H1 (cell line): ENCODE results near the gene EXO1. TPM values are rescaled to one million over a fixed set of nuclear protein-coding genes. Genes with fewer than 3 reads are reported as not detected.

Experiments
- CEBPB ChIP-seq: IDR thresholded peaks from 2 replicates; pipeline ENCODE4 v1.6.1; 2012; ENCODE audit warnings: low read depth, low read length
- CHD7 ChIP-seq: fragments of 300-600 bp; sonication (generic); IDR thresholded peaks from 2 replicates; pipeline ENCODE4 v1.7.1; 2012; ENCODE audit warnings: low read length, moderate library complexity, mild to moderate bottlenecking, inconsistent platforms; ENCODE audit not compliant: insufficient replicate concordance
- CTBP2 ChIP-seq: IDR thresholded peaks from 2 replicates; pipeline ENCODE4 v1.7.0; 2011; ENCODE audit warnings: borderline replicate concordance, mild to moderate bottlenecking, moderate library complexity, mixed read lengths, low read length; ENCODE audit not compliant: insufficient read depth, insufficient read length
- EP300 ChIP-seq, 2 experiments: IDR thresholded peaks; 1 replicate in 1 of 2; 2 replicates in 1 of 2; pipeline ENCODE4 v1.6.1; 2011 to 2012; ENCODE audit warnings: low read depth in 2 of 2, low read length in 2 of 2, mild to moderate bottlenecking in 2 of 2, borderline replicate concordance in 1 of 2, inconsistent platforms in 1 of 2, moderate library complexity in 1 of 2
- GABPA ChIP-seq: IDR thresholded peaks from 2 replicates; pipeline ENCODE4 v1.6.1; 2011; ENCODE audit warnings: mild to moderate bottlenecking, low read length, moderate library complexity, borderline replicate concordance; ENCODE audit not compliant: insufficient read depth
- JUN ChIP-seq: IDR thresholded peaks from 2 replicates; pipeline ENCODE4 v1.6.1; 2011; ENCODE audit warnings: low read depth, mild to moderate bottlenecking, improper control_type of control experiment, low read length
- KDM1A ChIP-seq: fragments of 200-600, 300-600 bp; sonication (generic); IDR thresholded peaks from 2 replicates; pipeline ENCODE4 v1.7.1; 2016; ENCODE audit warnings: mild to moderate bottlenecking, low read length, borderline replicate concordance
- MAX ChIP-seq: IDR thresholded peaks from 2 replicates; pipeline ENCODE4 v1.6.1; 2012; ENCODE audit warnings: inconsistent platforms
- SIN3A ChIP-seq, 2 experiments: IDR thresholded peaks in 1 of 2; conservative IDR thresholded peaks in 1 of 2; 2 replicates each; pipeline ENCODE4 v1.6.1; 2011 to 2012; ENCODE audit warnings: low read length in 2 of 2, improper control_type of control experiment in 1 of 2, low read depth in 1 of 2, mild to moderate bottlenecking in 1 of 2
- SP1 ChIP-seq: IDR thresholded peaks from 2 replicates; pipeline ENCODE4 v1.6.1; 2011; ENCODE audit warnings: low read depth, low read length
- TAF1 ChIP-seq: IDR thresholded peaks from 2 replicates; pipeline ENCODE4 v1.6.1; 2011; ENCODE audit warnings: mild to moderate bottlenecking, low read depth, low read length
- TEAD4 ChIP-seq: IDR thresholded peaks from 2 replicates; pipeline ENCODE4 v1.6.1; 2012; ENCODE audit warnings: low read depth, low read length, inconsistent platforms, mixed read lengths
- polyA plus RNA-seq, 7 experiments: library from polyadenylated mRNA; depleted of rRNA in 3 of 7; stranded (reverse) in 5 of 7; unstranded in 2 of 7; fragments of >200 nt in 5 of 7; fragments of 200-250 nt in 2 of 7; gene quantifications; 1 replicate in 5 of 7; 2 replicates in 1 of 7; 4 replicates in 1 of 7; pipeline versions ENCODE4 v1.2.1 to v1.2.3, GENCODE V29; 2011 to 2013; ENCODE audit warnings: missing spikeins in 2 of 7, mixed read lengths in 2 of 7
- total RNA-seq: library from RNA; stranded (reverse); fragmentation: NEBNext Ultra II Directional; extraction: Animal tissue kit (Norgen Biotek cat#: 25700); gene quantifications from 2 replicates; pipeline ENCODE4 v1.2.1, GENCODE V29; 2021

EXO1 gene
- total and polyA plus RNA-seq, 2 of the 8 experiments (the other 6 are each of a cell fraction or from before 2014, with no cell fraction given) = 9.2 to 43.0 TPM

GRCh38 chr1:241857131-241857530, 9.1 kb downstream of the EXO1 start (continued):
- TF ChIP-seq CHD7 = no peak
- no peak for TF ChIP-seq CEBPB
- no peak for TF ChIP-seq CTBP2
- TF ChIP-seq SP1 = no peak
- TF ChIP-seq JUN = no peak
- TF ChIP-seq TAF1 = no peak
- TF ChIP-seq SIN3A (conservative IDR thresholded peaks at IDR 0.05 in 1 of 2, IDR thresholded peaks at IDR 0.05 in 1 of 2; ENCODE audit: low read depth in 1 of 2, low read length in 2 of 2) = no peak
- no peak for TF ChIP-seq TEAD4
- no peak for TF ChIP-seq MAX
- no peak for TF ChIP-seq EP300 (IDR thresholded peaks at IDR 0.05; ENCODE audit: borderline replicate concordance in 1 of 2, low read depth in 2 of 2, low read length in 2 of 2)
- no peak for TF ChIP-seq KDM1A
- no peak for TF ChIP-seq GABPA
